Ishikawa (cell line): ENCODE measurements around the gene PTPRM.

Experiments
- CEBPB ChIP-seq: IDR thresholded peaks from 2 replicates; pipeline ENCODE4 v1.6.1; 2012
- CREB1 ChIP-seq: IDR thresholded peaks from 2 replicates; pipeline ENCODE4 v1.6.1; 2012; ENCODE audit warnings: low read depth
- EGR1 ChIP-seq: IDR thresholded peaks from 2 replicates; pipeline ENCODE4 v1.6.1; 2012
- EP300 ChIP-seq: IDR thresholded peaks from 2 replicates; pipeline ENCODE4 v1.6.1; 2012; ENCODE audit warnings: borderline replicate concordance
- FOXM1 ChIP-seq: IDR thresholded peaks from 2 replicates; pipeline ENCODE4 v1.6.1; 2012; ENCODE audit warnings: low read depth, borderline replicate concordance
- NFIC ChIP-seq: IDR thresholded peaks from 2 replicates; pipeline ENCODE4 v1.6.1; 2012
- RAD21 ChIP-seq: IDR thresholded peaks from 2 replicates; pipeline ENCODE4 v1.6.1; 2012; ENCODE audit warnings: low read depth
- REST ChIP-seq: IDR thresholded peaks from 2 replicates; pipeline ENCODE4 v1.6.1; 2012; ENCODE audit warnings: low read depth, mild to moderate bottlenecking
- TAF1 ChIP-seq: IDR thresholded peaks from 2 replicates; pipeline ENCODE4 v1.6.1; 2012; ENCODE audit warnings: low read depth, mild to moderate bottlenecking
- TCF12 ChIP-seq: IDR thresholded peaks from 2 replicates; pipeline ENCODE4 v1.6.1; 2012; ENCODE audit warnings: low read depth
- TEAD4 ChIP-seq: IDR thresholded peaks from 2 replicates; pipeline ENCODE4 v1.6.1; 2012
- YY1 ChIP-seq: IDR thresholded peaks from 2 replicates; pipeline ENCODE4 v1.6.1; 2012; ENCODE audit warnings: low read depth
- ZBTB7A ChIP-seq: IDR thresholded peaks from 2 replicates; pipeline ENCODE4 v1.6.1; 2012; ENCODE audit warnings: low read depth
- TF ChIP-seq, protein P1 (sequence below): IDR thresholded peaks from 2 replicates; pipeline ENCODE4 v1.6.1; 2012
- TF ChIP-seq, protein P2 (sequence below): IDR thresholded peaks from 2 replicates; pipeline ENCODE4 v1.6.1; 2012

Gene PTPRM

DNA sequence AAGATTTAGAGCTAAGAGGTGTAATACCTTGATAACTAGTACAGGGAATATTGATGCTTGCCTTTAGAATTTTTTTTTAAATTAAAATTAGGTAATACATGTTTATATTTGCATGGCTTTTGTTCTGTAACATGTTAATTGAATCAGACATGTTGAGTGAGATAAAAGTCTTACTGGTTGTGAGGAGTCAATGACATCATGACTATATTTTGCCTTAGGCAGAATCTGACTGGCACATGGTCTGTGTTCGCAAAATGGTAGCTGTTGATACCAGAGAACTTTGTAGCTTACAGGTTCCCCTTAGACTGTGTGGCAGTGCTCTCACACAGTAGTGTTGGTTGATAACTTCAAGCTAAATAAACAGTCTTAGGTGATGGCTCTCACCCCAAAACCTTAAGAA, 199.7 kb downstream of the PTPRM start:
- TF ChIP-seq CEBPB (no peak), NFIC (no peak), ZBTB7A (no peak), YY1 (no peak), RAD21 (no peak), TCF12 (no peak), REST (no peak)
- TF ChIP-seq, protein P1, sequence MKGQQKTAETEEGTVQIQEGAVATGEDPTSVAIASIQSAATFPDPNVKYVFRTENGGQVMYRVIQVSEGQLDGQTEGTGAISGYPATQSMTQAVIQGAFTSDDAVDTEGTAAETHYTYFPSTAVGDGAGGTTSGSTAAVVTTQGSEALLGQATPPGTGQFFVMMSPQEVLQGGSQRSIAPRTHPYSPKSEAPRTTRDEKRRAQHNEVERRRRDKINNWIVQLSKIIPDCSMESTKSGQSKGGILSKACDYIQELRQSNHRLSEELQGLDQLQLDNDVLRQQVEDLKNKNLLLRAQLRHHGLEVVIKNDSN: no peak

DNA sequence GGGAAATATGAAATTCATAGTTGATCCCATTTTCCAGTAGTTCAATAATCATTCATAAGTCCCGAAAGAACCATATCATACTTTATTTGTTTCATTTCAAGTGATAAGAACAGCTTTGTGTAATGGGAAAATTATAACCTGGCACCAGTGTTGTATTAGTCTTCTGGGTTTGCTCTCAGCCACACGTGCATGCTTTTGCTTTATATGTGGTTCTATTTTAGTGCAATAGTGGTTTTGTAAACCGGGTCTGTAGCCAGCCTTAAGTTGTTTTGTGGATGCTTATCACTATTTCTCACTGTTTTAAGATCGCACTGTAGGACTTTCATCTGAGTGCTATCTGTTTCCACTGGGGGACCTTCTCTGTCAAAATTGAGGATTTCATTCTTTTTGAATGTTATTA, 203.8 kb downstream of the PTPRM start:
- no peak for TF ChIP-seq EP300
- TF ChIP-seq FOXM1: no peak
- TF ChIP-seq RAD21: no peak
- TF ChIP-seq ZBTB7A: no peak
- no peak for TF ChIP-seq EGR1
- no peak for TF ChIP-seq REST
- no peak for TF ChIP-seq TEAD4
- no peak for TF ChIP-seq NFIC
- TF ChIP-seq TCF12: no peak
- TF ChIP-seq TAF1: no peak
- TF ChIP-seq CREB1: no peak
- TF ChIP-seq, protein P2, sequence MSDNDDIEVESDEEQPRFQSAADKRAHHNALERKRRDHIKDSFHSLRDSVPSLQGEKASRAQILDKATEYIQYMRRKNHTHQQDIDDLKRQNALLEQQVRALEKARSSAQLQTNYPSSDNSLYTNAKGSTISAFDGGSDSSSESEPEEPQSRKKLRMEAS: no peak

- TF ChIP-seq EGR1 (no peak), NFIC (no peak), TAF1 (no peak), ZBTB7A (no peak), FOXM1 (no peak), RAD21 (no peak), EP300 (no peak), CEBPB (no peak), TEAD4 (no peak), REST (no peak), CREB1 (no peak), YY1 (no peak), TCF12 (no peak)
- TF ChIP-seq, protein P1: no peak
- TF ChIP-seq, protein P2: no peak
These were observed 205.4 kb downstream of the PTPRM start for GRCh38 chr18:7772510-7772888.

DNA sequence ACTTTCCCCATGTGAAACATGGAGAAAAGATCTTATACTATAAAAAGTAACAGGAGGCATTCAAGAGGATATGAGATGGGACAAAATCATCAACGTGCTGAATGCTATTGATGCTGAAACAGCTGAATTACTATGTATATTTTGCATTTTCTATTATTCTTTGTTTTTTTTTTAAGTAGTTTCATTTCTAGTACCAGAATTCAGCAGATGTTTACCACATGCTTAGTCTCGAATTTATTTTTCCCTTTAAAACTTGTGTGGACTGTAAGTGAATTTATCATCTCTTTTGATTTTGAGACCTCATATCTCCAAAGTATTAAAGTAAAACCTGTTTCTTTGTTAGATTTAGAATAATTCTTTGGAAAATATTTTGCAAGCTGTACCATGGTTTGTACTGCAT, 205.8 kb downstream of the PTPRM start:
- TF ChIP-seq FOXM1 (no peak), NFIC (no peak), TEAD4 (no peak), REST (no peak), TAF1 (no peak), RAD21 (no peak), CEBPB (no peak), ZBTB7A (no peak), TCF12 (no peak), EP300 (no peak), CREB1 (no peak)
- TF ChIP-seq, protein P2: no peak
